SK-N-SH (cell line): Measurements from ENCODE around the gene OR2L5. TPM values are rescaled to one million over a fixed set of nuclear protein-coding genes. Genes with fewer than 3 reads are reported as not detected.

Experiments used
- CTCF ChIA-PET: fragments of 300-600, 350-600 bp; formaldehyde crosslinking; extraction: SDS; loops from one replicate; lab custom pipeline; 2021; lab: Yijun Ruan, JAX
- POLR2A ChIA-PET: fragments of 350-600 bp; sonication (Branson Sonifier 250); formaldehyde crosslinking; extraction: SDS; loops from one replicate; lab custom pipeline; 2020; ENCODE audit warnings: antibody characterized with exemption, inconsistent platforms; lab: Yijun Ruan, JAX
- DNase-seq: peaks from one replicate; pipeline ENCODE4 v3.0.0; 2012
- H2AFZ ChIP-seq: fragments of 200-600 bp; sonication (generic); 2 replicates; pipeline ENCODE4 v1.8.1; 2016; ENCODE audit warnings: antibody characterized with exemption, mild to moderate bottlenecking, low read depth
- H3F3A ChIP-seq: fragments of 200-600 bp; sonication (generic); replicated peaks from 2 replicates; pipeline ENCODE3; 2016; ENCODE audit warnings: antibody characterized with exemption, mild to moderate bottlenecking; ENCODE audit not compliant: insufficient read depth
- H3K27ac ChIP-seq, 2 experiments: fragments of 200-500 bp in 1 of 2; fragments of 200-600 bp in 1 of 2; sonication (Bioruptor generic) in 1 of 2; sonication (generic), shearing (Covaris generic) in 1 of 2; 2 replicates each; pipeline versions ENCODE4 v1.5.1 to v1.6.1; 2014 to 2016; ENCODE audit warnings: low read depth in 2 of 2, inconsistent platforms in 1 of 2, low read length in 1 of 2, mild to moderate bottlenecking in 1 of 2, mixed read lengths in 1 of 2
- H3K27me3 ChIP-seq: fragments of 200-600 bp; sonication (generic), shearing (Covaris generic); 2 replicates; pipeline ENCODE4 v1.6.1; 2016; ENCODE audit warnings: mixed run types; ENCODE audit not compliant: insufficient read depth
- H3K36me3 ChIP-seq, 2 experiments: fragments of 200-500 bp in 1 of 2; fragments of 200-600 bp in 1 of 2; sonication (Bioruptor generic) in 1 of 2; sonication (generic) in 1 of 2; replicated peaks in 1 of 2; 2 replicates each; pipeline versions ENCODE3 to v1.5.1; 2014 to 2016; ENCODE audit warnings: low read length in 1 of 2, mild to moderate bottlenecking in 1 of 2; ENCODE audit not compliant: insufficient read depth in 2 of 2, control insufficient read depth in 1 of 2
- H3K4me1 ChIP-seq, 2 experiments: fragments of 200-500 bp in 1 of 2; fragments of 200-600 bp in 1 of 2; sonication (Bioruptor generic) in 1 of 2; sonication (generic), shearing (Covaris generic) in 1 of 2; 2 replicates each; pipeline versions ENCODE4 v1.5.1 to v1.6.1; 2014 to 2016; ENCODE audit warnings: low read depth in 1 of 2, low read length in 1 of 2, mixed run types in 1 of 2; ENCODE audit not compliant: insufficient read depth in 2 of 2, control insufficient read depth in 1 of 2
- H3K4me2 ChIP-seq: fragments of 200-600 bp; sonication (generic), shearing (Covaris generic); 2 replicates; pipeline ENCODE4 v1.6.1; 2017; ENCODE audit warnings: mixed run types
- H3K4me3 ChIP-seq, 2 experiments: fragments of 200-500 bp in 1 of 2; fragments of 200-600 bp in 1 of 2; sonication (Bioruptor generic) in 1 of 2; sonication (generic), shearing (Covaris generic) in 1 of 2; 2 replicates each; pipeline versions ENCODE4 v1.5.1 to v1.8.1; 2014 to 2016; ENCODE audit warnings: low read depth in 2 of 2, inconsistent platforms in 1 of 2, low read length in 1 of 2, mild to moderate bottlenecking in 1 of 2, mixed read lengths in 1 of 2, moderate library complexity in 1 of 2
- H3K79me2 ChIP-seq: fragments of 200-600 bp; sonication (generic); 2 replicates; pipeline ENCODE4 v1.8.1; 2017; ENCODE audit warnings: mild to moderate bottlenecking; ENCODE audit not compliant: insufficient read depth
- H3K9ac ChIP-seq: fragments of 200-600 bp; sonication (generic); 2 replicates; pipeline ENCODE4 v1.6.1; 2017; ENCODE audit warnings: mixed run types
- H3K9me2 ChIP-seq: fragments of 200-600 bp; sonication (generic); 2 replicates; pipeline ENCODE4 v1.6.1; 2017; ENCODE audit warnings: mixed run types
- H3K9me3 ChIP-seq: fragments of 200-600 bp; sonication (generic); 2 replicates; pipeline ENCODE4 v1.6.1; 2017; ENCODE audit warnings: mixed run types, mild to moderate bottlenecking, moderate library complexity
- H4K20me1 ChIP-seq: fragments of 200-600 bp; sonication (generic); 2 replicates; pipeline ENCODE4 v1.6.1; 2017; ENCODE audit warnings: mild to moderate bottlenecking, mixed run types; ENCODE audit not compliant: insufficient read depth
- CHD2 ChIP-seq: fragments of 150-350 bp; IDR thresholded peaks from 2 replicates; pipeline ENCODE4 v1.6.1; 2018; ENCODE audit warnings: low read length; ENCODE audit not compliant: partially characterized antibody
- ELF1 ChIP-seq: IDR thresholded peaks from 2 replicates; pipeline ENCODE4 v1.4.0; 2012
- FOSL2 ChIP-seq: IDR thresholded peaks from 2 replicates; pipeline ENCODE4 v1.4.0; 2012; ENCODE audit warnings: low read depth, mild to moderate bottlenecking, moderate library complexity, borderline replicate concordance
- FOXM1 ChIP-seq: IDR thresholded peaks from 2 replicates; pipeline ENCODE4 v1.4.0; 2012; ENCODE audit warnings: low read depth, mild to moderate bottlenecking
- GABPA ChIP-seq: IDR thresholded peaks from 2 replicates; pipeline ENCODE4 v1.4.0; 2012; ENCODE audit warnings: low read depth, mild to moderate bottlenecking
- MXI1 ChIP-seq: IDR thresholded peaks from 2 replicates; pipeline ENCODE4 v1.6.1; 2012; ENCODE audit warnings: mild to moderate bottlenecking, low read depth, low read length, improper control_type of control experiment
- NRF1 ChIP-seq: IDR thresholded peaks from 2 replicates; pipeline ENCODE4 v1.6.1; 2012; ENCODE audit warnings: low read depth, mild to moderate bottlenecking, low read length
- RCOR1 ChIP-seq: fragments of 150-350 bp; IDR thresholded peaks from 2 replicates; pipeline ENCODE4 v1.6.1; 2017; ENCODE audit warnings: antibody characterized with exemption, low read length
- SMC3 ChIP-seq: IDR thresholded peaks from 2 replicates; pipeline ENCODE4 v1.6.1; 2012; ENCODE audit warnings: low read depth, low read length, improper control_type of control experiment
- USF1 ChIP-seq: IDR thresholded peaks from 2 replicates; pipeline ENCODE4 v1.4.0; 2012; ENCODE audit warnings: low read depth, borderline replicate concordance
- ZBTB33 ChIP-seq: IDR thresholded peaks from 2 replicates; pipeline ENCODE4 v1.4.0; 2012; ENCODE audit warnings: low read depth, borderline replicate concordance
- WGBS: methylation state at CpG from one replicate; pipeline ENCODE4 v1.1.6; 2017; ENCODE audit warnings: low lambda C conversion rate; 5-methylcytosine and 5-hydroxymethylcytosine counted together
- polyA plus RNA-seq, 3 experiments: library from polyadenylated mRNA; depleted of rRNA; stranded (reverse); fragments of >200 nt; gene quantifications; 2 replicates each; pipeline ENCODE4 v1.2.3, GENCODE V29; 2012
- small RNA-seq, 7 experiments: library from RNA; depleted of rRNA; stranded (forward); fragments of <200 nt; gene quantifications; one replicate each; pipeline ENCODE3, GENCODE V24; 2012

The OR2L5 gene
- polyA plus RNA-seq, 1 of the 3 experiments (the other 2 are of a cell fraction) = not detected

- ChIA-PET CTCF (no interaction called here), POLR2A (no interaction called here)
- H3K36me3 ChIP-seq = no peaks in the 10 kb centered on the region
- H3K4me2 ChIP-seq = no peak overlapping the region
- no peaks in the 10 kb centered on the region for H3K9me3 ChIP-seq
- no peaks in the 10 kb centered on the region for H3K9me2 ChIP-seq
- DNase-seq = no peak
- no peak for TF ChIP-seq SMC3
- TF ChIP-seq FOXM1 = no peak
- no peak for TF ChIP-seq RCOR1
- no peak for TF ChIP-seq GABPA
- TF ChIP-seq NRF1 = no peak
- no peaks in the 10 kb centered on the region for H3K79me2 ChIP-seq
- no peaks in the 10 kb centered on the region for H3F3A ChIP-seq
- 14% methylated on average over 2 of the region's 2 CpGs for WGBS
- no peak overlapping the region for H3K4me3 ChIP-seq
- H4K20me1 ChIP-seq = no peaks in the 10 kb centered on the region
- no peak overlapping the region for H3K9ac ChIP-seq
- H3K4me1 ChIP-seq = no peaks in the 10 kb centered on the region
- H3K27ac ChIP-seq = no peak overlapping the region
- no peaks in the 10 kb centered on the region for H3K27me3 ChIP-seq
- no peak overlapping the region for H2AFZ ChIP-seq
Measured at GRCh38 chr1:248065071-248065470, 51.6 kb downstream of the OR2L5 start.

GRCh38 chr1:248065604-248066003 is 52.1 kb downstream of the OR2L5 start:
- no peak overlapping the region for H3K27ac ChIP-seq
- H3K4me2 ChIP-seq = no peak overlapping the region
- TF ChIP-seq CHD2 = no peak
- no peak for TF ChIP-seq USF1
- no peak for TF ChIP-seq MXI1
- no peak for TF ChIP-seq ZBTB33
- no peak for TF ChIP-seq GABPA
- TF ChIP-seq ELF1 = no peak
- no peak for TF ChIP-seq FOSL2
- TF ChIP-seq, all 33 proteins: peak for 0
- Histone ChIP-seq H3K27me3 (no peaks in the 10 kb centered on the region), H4K20me1 (no peaks in the 10 kb centered on the region), H3K79me2 (no peaks in the 10 kb centered on the region), H3K9me2 (no peaks in the 10 kb centered on the region), H3K4me1 (no peaks in the 10 kb centered on the region), H3K4me3 (no peak overlapping the region), H3F3A (no peaks in the 10 kb centered on the region), H2AFZ (no peak overlapping the region), H3K9ac (no peak overlapping the region), H3K9me3 (no peaks in the 10 kb centered on the region), H3K36me3 (no peaks in the 10 kb centered on the region)
- ChIA-PET CTCF (no interaction called here), POLR2A (no interaction called here)
- no peak for DNase-seq
- 53% methylated on average over 3 of the region's 3 CpGs for WGBS

Small RNA genes lying within 50 kb of the gene (small RNA-seq; reads per million reads assigned to genes)
- 0 reads per million in 7 experiments for gene RF00019

Other genes with a start within 250 kb of the OR2L5 start
- gene OR14A16, start 189.5 kb upstream of the OR2L5 start, polyA plus RNA-seq (2012; rRNA removed) = not detected in 2 replicates
- not detected in 2 replicates for gene OR11L1, start 171.8 kb upstream of the OR2L5 start, polyA plus RNA-seq (2012; rRNA removed)
- gene TRIM58, start 156.5 kb upstream of the OR2L5 start, polyA plus RNA-seq (2012; rRNA removed) = 0.13 and 0.35 TPM in 2 replicates
- 0.13 TPM in 1 of 2 replicates, not detected in the other for gene OR2W3, start 118.1 kb upstream of the OR2L5 start, polyA plus RNA-seq (2012; rRNA removed)
- gene OR2T8, start 93.4 kb upstream of the OR2L5 start, polyA plus RNA-seq (2012; rRNA removed) = not detected in 2 replicates
- not detected in 2 replicates for gene OR2AJ1, start 88.8 kb upstream of the OR2L5 start, polyA plus RNA-seq (2012; rRNA removed)
- gene OR2L8, start 64.8 kb upstream of the OR2L5 start, polyA plus RNA-seq (2012; rRNA removed) = not detected in 2 replicates
- gene OR2AK2, start 48.4 kb upstream of the OR2L5 start, polyA plus RNA-seq (2012; rRNA removed) = 0.06 TPM in 1 of 2 replicates, not detected in the other
- gene OR2L2, start 16.4 kb downstream of the OR2L5 start, polyA plus RNA-seq (2012; rRNA removed) = 0.03 and 0.08 TPM in 2 replicates
- 0.02 and 0.03 TPM in 2 replicates for gene OR2L3, start 33.2 kb downstream of the OR2L5 start, polyA plus RNA-seq (2012; rRNA removed)
- 0.15 and 0.23 TPM in 2 replicates for gene OR2L13, start 81.5 kb downstream of the OR2L5 start, polyA plus RNA-seq (2012; rRNA removed)
- gene OR2M5, start 131.5 kb downstream of the OR2L5 start, polyA plus RNA-seq (2012; rRNA removed) = not detected in 2 replicates
- gene OR2M2, start 161.2 kb downstream of the OR2L5 start, polyA plus RNA-seq (2012; rRNA removed) = not detected in 2 replicates
- not detected in 2 replicates for gene OR2M3, start 183.6 kb downstream of the OR2L5 start, polyA plus RNA-seq (2012; rRNA removed)
- not detected in 2 replicates for gene OR2M4, start 217.8 kb downstream of the OR2L5 start, polyA plus RNA-seq (2012; rRNA removed)